Germinal center (tissue), 1 donor: ENCODE measurements around the gene NUAK2.
"Not testable (repeated sequence)": the region's sequence is repeated elsewhere in the genome, so short reads cannot be mapped to it uniquely, and the experiment has no call there.

ENCODE experiments used
- DNase-seq: peaks from one replicate; pipeline ENCODE4 v3.0.0; 2012; ENCODE audit warnings: mixed read lengths, low spot score

The NUAK2 gene

DNA sequence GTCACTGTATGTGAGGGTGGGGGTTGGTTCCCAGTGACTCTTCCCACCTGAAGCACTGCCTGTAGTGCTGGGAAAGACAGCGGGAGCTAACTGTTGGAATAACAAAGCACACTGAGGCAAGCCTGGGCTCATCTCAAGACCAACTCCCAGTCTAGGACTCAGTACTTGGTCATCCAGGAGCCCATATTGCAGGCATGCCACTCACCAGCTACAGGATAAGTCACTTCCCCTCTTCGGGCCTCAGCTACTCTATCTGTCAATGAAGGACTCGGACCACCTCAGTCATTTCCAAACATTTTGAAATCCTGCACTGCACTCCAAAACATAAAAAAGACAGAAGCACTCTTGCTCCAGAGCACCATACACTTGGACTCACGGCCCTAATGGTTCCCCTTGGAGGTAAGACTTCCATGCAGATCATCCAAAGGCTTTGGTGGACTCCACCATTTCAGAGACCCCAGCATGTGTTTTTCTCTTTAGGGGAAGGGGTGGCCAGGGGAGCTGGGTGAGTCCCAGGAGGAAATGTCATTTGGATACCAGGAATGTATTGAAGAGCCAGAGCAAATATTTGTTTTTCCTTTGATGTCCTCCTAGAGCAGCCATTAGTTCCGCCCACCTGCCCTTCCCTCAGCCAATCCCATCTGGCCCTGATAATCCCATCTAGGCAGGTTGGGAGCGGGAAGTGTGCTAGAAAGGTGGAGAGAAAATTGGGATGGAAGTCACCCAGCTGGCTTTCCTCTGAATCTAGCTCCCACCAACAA, 3.1 kb downstream of the NUAK2 start:
- no peak for DNase-seq

DNA sequence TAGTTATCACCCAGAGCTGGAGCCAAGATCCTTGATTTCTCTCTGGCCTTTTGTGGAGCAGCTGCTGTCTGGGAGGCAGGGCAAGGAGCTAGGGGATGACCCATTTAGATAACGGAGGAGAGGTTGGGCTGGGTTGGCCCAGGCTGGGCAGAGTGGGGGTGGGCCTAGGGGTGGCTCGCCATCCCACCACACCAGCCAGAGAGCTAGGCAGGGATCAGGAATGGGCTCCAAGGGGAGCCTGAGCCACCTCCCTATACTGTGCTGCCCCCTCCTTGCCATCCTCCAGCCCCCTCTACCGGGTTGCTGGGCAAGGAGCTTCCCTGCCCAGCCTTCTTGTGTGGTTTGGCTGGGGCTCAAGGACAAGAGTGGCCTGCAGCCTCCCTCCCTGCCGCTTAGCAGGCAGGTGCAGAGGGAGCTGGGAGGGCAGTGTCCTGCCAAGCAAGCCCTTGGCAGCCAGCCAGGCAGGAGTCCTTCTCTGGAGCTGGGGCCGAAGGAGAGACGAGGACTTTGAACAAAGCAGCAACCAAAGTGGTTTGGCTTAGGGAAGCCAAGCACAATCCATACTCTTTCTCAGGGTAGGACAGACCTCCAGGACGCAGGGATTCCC, 4.1 kb downstream of the NUAK2 start:
- DNase-seq, result no peak

DNA sequence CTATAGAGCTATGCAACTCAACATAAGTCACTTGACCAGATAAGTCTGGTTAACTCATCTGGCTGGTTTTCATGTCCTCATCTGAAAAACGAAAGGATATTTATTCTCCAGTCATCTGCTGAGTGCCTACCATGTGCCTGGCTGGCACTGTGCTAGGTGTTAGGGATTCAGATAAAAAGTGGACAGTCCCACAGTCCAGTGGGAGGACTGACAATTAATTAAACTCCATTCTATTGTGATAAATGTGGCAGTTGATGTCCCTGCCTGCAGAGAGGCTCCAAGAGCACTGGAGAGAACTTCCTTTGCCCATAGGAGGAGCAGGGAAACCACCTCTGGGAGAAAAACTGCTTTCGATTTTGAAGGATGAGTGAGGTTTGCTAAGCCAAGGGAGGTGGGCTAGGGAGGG, 5.4 kb downstream of the NUAK2 start:
- DNase-seq, result no peak

DNA sequence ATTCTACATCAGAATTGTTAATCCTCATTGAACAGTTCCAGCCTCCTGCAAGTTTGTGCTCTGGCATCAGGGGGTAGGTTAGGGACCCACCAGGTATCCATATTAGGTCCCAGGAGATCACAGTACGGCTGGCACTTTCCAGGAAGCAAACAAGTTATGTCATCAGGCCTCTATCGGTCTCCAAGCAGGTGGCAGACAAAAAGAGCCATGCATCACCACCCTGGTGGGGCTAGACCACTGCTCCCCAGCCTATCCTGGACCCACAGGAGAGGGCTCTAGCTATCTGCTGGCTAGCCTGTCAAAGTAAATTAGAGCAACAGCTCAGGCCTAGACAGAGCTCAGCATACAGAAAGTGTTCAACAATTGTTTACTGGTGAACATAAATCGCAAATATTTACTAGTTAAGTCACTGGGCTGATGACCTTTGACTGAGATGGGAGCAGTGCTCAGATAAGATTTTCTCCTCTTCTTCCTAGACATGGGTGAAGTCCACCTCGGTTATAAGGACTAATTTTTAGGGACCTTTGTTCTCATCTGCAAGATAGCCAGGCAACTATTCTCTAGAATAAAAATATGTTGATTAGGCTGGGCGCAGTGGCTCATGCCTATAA, 6.4 kb downstream of the NUAK2 start:
- DNase-seq, result no peak

DNA sequence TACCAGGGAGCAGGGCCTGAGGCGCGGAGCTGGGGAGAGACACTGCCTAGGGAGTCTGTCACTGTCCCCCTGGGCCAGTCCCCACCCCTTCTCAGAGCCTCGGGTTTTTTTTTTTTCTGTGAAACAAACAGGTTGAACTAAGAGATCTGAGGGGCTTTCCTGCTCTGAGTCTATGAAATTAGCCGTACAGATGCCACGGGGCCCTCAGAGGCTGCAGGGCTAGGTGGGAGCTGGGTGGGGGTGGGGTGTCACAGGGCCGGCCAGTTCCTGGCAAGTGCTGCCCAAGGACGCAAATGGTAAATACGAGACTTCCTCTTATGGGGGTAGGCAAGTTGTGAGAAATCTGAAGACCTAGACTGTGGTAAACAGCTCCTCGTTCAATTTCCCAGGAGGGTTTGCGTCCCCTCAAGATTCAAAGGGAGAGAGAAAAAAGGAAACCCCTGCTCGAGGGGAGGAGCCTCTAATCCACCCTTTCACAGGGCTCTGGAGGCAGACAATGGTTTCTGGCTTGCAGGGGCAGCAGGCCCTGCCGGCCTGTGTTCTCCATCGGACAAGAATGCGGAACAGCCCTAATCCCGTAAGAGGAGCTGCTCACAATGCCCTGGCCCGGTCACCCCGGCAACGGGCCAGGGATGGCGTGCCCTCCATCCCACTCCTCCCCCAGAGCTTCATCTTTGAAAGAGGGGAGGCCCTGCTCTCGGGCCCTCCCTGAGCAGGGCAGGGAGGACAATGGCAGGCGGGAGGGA, 7.8 kb downstream of the NUAK2 start:
- DNase-seq, result peak; percentile 67

DNA sequence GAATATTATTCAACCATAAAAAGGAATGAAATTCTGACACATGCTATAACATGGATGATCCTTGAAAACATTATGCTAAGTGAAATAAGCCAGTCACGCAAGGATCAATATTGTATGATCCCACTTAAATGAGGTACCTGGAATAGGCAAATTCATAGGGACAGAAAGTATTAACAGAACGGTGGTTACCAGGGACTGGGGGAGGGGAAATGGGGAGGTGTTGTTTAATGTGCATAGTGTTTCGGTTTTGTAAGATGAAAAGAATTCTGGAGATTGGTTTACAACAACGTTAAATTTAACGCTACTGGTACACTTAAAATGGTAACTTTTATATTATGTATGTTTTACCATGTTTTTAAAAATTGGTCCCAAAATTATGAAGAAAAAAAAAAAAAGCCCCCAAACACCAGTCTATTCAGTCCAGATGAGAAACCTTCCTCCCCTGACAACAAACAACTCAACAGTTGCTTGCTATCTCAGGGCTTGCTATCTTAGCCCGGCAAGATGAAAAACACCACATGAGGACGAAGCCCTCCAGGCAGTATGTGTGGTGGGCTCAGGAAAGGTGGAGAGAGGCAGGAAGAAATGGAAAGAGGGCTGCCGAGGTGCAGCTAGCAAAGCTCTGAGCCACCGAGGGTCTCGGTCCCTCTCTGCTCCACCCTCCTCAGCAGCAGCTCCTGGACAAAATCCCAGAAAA, 8.5 kb downstream of the NUAK2 start:
- DNase-seq, result no peak

DNA sequence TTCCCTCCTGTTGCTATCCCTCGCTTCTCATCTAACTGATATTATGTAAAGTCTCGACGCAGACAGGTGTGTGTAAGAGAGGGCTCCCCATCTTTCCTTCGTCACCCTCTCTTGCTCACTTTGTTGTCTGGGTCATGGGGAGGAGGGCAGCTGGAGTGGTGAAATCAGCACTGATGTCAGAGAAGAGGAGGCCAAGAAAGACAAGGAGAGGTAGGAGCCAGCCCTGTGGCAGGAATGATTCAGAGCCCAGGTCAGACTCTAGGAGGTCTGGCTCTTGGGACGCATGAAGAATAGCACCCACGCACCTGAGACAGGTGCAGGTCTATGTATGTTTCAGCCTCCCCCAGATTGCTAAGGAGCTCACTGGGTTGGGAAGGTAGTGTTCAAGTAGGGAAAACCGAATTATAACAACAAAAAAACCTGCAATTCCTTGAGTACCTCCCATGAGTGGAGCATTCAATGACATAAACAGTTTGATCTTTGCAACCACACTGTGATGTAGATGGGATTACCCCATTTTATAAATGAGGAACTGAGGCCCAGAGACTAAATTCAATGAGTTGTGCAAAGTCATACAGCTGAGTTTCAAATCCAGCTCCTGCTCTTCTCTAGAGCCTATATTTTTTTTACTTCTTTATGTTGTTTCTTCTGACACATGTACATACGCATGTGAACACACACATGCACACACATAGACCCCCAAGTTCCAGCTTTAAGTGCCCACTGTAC, 10.4 kb downstream of the NUAK2 start:
- DNase-seq, result peak; percentile 47

DNA sequence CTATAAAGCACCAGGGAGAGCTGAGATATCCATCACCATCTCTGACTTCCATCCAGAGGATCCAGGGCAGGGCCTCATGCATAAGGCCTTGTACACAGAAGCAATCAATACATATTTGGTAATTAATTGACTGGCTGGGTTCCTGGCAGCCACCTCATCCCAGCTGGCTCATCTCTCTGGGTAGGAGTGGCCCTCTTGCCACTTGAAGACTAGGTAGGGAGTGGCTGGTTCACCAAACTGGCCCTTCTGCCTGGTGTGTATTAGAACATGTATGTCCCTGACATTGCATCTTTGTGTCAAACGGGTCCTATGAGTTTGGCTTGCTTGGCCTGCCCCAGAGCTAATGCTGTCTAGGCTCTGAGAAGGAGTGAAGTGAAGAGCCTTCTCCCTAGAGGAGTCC, 11.8 kb downstream of the NUAK2 start:
- DNase-seq, result no peak

DNA sequence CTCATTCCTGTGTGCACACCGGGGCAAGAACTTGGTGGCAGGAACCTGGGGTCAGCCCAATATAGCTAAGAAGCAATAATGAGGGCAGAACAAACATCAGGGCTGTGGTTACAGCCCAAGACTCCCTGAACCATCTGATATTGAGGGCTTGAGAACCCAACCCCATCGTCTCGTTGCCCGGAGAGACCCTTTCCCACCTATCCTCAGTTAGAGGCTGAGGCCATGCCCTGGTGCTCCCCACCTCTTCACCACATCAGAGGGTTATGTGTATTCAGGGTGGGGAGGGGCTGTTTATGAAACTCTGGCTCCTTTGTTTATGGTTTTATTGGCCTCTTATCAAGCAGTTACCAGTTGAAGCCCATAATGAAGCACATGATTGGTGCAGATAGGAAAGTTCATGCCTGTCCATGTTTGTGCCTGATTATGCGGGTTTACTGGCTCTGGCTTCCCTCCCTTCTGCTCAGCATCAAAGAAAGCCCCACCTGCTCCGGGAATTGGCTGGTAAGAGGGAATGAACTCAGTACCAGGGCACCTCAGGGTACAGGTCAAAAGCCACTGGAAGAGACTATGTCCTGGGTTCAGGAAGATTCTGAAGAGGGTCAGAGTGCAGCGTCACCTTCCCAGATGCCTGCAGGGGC, 14.5 kb downstream of the NUAK2 start:
- no peak for DNase-seq

DNA sequence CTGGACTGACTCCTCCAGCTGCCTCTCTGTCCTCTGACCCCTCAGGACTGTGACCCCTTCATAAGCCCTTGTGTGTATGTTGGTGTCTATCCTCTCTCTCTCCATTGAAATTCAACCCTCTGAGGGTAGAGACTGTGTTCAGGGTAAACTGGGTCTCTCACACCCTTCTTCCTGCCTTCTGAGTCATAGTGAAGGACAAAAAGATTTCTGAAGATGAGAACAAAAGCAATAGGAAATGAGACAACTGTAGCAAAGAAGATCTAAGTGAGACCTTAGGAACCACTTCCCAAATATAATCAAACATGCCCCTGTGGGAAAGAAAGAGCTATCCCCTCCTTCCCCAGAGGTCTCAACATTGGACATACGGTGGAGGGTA, 16.9 kb downstream of the NUAK2 start:
- no peak for DNase-seq

DNA sequence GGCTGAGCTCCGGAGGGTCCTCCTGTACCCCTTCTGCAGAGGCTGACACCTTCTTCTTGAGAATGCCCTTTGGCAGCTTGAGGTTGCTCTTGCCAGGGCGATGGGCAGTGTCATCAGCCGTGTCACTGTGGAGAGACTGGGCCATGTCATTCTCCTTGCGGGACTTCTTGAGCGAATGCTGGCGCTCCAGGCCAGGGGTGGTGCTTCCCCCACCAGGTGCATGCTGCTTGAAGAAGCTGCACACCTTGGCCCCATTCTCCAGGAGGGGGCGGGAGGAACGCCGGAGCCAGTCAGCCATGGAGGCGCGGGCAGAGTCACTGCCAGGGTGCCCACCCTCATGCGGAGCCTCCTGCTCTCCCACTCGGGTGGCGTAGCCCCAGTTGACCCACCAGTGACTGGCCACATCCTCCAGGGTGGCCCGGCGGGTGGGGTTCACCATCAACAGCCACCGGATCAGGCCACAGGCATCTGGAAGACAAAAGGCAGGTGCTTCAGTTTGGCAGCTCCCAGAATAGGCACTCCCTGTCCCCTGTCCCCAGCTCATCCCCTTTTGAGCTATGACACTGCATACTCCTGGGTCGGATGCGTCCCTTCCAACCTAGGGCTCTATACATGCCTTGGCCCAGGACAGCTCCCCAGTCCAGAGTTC, 17.4 kb downstream of the NUAK2 start:
- no peak for DNase-seq

DNA sequence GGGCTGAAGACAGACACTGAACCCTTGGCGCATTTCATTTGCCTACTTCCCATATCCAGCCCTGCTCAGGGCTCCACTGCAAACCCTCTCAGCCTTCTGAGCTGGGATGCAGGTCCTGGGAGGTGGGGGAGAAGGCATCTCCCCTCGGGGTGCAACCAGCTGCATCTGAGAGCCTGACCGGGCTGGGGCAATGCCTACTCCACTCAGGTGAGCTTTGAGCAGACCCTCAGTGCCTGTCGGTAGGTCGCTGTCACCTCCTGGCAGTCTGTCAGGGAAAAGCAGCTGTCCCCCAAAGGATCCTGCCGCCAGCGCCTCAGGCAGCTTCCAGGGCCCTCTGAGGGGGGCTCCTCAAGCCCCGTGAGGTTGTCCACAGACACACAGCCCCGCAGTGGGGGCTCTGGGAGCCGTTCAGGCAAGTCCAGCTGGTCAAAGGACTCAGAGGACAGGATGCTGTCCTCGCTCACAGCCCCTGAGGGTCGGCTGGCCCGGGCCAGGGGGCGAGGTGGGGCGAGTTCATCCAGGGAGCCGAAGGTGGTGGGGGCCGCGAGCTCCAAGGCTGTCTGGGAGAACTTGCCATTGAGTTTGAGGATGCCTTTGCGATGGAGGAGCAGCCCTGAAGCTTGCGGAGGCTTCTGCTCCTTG, 18.2 kb downstream of the NUAK2 start:
- no peak for DNase-seq

DNA sequence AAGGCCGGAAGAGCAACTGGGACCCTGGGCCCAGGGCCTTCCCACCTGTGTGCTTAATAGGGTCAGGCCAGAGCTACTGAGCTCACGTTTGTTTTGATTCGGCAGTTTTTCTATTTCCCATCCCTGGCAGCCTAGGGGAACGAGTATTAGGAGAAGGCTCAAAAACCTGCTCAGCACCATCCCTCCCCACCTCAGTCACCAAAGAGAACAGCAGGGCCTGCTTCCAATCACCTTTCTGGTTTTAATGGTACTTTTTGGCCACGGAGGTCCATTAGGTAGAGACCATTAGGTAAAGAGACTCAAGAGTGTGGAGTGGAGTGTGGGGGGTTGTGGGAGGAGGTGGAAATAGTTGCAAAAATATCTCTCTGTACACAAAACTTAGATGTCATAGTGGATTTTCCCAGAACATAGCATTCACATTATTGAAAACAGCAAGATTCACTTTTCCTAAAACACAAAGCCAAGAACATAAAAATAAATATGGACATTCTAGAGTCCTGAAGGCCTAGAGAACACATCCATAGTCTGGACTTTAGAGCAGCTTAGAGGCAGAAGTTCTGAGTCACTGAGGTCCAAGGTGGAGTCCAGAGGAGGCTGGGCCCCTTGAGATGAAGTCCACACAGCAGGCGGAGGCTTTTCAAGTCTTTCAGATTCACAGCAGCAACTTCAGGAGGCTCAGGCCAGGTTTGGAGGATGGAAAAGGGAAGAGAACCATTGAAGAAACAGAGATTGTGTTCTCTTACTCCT, 19.5 kb downstream of the NUAK2 start:
- no peak for DNase-seq

DNA sequence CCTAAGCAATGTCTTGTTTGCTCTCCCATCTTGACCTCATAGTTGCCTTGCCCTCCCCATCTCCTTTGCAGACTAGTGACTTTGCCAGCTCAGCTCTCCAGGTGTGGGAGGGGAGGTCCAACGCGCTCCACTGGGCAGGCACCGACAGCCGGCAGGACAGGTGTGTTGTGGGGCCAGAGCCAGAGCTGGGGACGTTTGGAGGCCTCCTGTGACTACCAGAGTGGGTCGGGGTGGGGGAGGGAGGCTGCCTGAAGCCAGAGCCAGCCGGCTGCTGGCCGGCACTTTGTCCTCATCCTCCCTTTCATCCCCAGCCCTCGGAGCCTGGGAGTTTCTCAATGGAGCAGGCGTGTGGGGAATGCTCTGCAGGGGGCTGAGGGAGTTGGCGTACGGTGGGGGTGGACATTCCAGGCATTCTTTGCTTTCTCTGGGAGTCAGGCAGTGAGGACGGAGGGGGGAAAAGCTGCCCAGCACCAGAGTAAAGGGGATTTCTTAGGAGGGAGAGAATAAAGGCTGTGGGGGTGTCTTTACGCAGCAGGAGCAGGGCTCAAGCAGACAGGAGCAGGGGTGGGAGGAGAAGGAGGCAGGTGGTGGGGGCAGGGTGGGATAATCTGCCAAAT, 20.2 kb downstream of the NUAK2 start:
- DNase-seq, result no peak

DNA sequence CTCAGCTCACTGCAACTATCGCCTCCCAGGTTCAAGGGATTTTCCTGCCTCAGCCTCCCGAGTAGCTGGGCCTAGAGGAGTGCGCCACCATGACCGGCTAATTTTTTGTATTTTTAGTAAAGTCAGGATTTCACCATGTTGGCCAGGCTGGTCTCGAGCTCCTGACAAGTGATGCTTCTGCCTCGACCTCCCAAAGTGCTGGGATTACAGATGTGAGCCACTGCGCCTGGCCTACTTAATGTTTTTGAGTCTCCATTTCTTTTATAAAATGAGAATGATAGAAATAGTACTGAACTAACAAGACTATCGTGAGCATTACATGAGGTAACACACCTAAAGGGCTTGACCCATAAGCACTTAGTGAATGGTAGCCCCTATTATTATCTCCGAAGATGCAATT, 21.4 kb downstream of the NUAK2 start:
- DNase-seq, result no peak

DNA sequence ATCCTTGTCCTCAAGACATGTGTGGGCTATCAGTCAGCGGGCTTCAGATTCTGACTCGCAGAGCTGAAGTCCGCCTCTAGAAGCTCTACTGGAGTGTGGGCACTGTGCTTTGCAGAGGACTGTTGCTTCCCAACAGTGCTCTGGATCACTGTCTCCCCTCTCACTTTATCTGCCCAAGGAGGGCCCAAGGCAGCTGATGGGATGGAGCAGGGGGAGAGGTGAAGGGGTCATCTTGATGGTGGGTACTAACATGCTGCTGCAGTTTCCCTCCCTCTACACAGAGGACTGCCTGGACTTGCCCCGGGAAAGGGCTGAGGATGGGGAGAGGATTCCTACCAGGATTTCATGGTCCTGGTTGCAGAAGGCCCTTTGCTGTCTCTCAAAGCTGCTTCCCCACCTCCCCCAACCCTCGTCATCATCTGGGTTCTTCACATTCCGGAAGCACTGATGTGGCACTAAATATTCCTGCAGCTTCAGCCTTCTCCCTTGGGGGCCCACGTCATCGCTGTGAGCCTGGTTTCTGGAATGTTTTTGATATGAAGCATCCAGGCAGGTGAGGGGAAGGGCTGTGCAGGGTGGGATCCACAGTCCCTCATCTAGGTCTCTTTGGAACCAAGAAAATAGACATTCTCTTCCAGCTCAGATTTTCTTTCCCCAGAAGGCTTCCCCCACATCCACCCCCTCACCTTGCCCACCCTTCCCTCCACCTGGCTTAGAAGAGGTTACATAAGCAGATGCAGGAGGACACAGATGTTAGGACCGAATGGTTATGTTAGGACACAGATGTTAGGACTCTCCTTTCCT, 23.2 kb downstream of the NUAK2 start:
- no peak for DNase-seq

DNA sequence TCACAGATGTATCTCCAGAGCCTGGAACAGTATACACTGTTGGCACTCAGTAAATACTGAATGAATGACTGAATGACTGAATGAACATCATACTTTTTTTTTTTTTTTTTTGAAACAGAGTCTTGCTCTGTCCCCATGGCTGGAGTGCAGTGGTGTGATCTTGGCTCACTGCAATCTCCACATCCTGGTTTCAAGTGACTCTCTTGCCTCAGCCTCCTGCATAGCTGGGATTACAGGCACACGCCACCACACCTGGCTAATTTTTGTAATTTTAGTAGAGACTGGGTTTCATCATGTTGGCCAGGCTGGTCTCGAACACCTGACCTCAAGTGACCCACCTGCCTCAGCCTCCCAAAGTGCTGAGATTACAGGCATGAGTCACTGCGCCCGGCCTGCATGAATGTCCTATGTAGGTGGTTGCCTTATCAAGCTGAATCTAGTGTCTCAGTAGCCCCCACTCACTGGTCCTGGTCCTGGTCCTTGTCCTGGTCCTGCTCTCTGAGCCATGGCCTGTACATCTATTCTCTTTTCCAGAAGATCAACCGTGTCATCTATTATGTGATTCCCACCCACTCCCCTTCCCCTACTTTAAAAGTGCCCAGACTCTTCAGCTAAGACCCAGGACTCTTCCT, 23.9 kb downstream of the NUAK2 start:
- not testable (repeated sequence) for DNase-seq

DNA sequence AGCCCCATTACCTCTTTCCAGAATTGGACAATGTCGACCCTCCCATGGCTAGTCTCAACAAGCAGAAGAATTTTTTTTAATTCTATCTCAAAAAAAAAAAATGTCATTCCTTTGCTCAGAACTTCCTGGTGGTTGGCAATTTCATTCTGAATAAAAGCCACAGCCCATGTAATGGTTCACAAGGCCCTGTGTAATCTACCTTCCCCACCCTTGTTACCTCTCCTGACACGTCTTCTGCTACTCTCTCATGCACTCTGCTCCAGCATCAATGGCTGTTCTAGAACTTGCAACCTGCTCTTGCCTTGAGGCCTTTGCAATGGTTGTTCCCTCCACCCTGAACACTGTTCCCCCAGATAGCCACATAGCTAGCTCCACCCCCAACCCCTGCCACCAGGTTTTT, 25.4 kb downstream of the NUAK2 start:
- no peak for DNase-seq
